HG03045 (cell line): ENCODE results near the gene TRAPPC11.
A peak's percentile ranks its signal among the peaks of the same experiment; 100 is the strongest.
"Not testable (repeated sequence)": the region's sequence is repeated elsewhere in the genome, so short reads cannot be mapped to it uniquely, and the experiment has no call there.

ENCODE experiments used
- ATAC-seq: cut with Tn5 transposase; IDR thresholded peaks from one replicate; pipeline ENCODE4 v1.9.1; 2021; ENCODE audit warnings: mild to moderate bottlenecking, moderate library complexity; ENCODE audit not compliant: unreplicated experiment

TRAPPC11 gene

DNA sequence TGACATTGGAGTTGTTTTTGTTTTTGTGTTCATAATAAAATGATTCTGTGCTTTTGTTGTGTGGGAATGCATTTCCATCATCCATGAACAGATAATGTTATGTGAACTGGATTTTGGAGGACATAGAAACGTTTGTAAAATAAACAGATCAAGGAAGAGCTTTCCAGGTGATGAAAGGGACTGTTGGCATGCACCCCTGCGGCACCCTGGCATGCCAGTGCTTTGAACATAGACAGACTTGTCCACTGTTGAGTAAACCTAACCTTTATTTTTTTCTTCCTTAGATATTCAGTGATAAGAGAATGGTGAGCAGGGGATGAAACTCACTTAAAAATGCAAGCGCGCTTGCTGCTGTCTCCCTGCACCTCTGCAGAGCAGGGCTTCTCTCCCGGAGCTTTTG, 59.8 kb downstream of the TRAPPC11 start:
- ATAC-seq = no peak

- peak; percentile 31 for ATAC-seq
Observed at GRCh38 chr4:183721207-183722081, 62.4 kb downstream of the TRAPPC11 start.

DNA sequence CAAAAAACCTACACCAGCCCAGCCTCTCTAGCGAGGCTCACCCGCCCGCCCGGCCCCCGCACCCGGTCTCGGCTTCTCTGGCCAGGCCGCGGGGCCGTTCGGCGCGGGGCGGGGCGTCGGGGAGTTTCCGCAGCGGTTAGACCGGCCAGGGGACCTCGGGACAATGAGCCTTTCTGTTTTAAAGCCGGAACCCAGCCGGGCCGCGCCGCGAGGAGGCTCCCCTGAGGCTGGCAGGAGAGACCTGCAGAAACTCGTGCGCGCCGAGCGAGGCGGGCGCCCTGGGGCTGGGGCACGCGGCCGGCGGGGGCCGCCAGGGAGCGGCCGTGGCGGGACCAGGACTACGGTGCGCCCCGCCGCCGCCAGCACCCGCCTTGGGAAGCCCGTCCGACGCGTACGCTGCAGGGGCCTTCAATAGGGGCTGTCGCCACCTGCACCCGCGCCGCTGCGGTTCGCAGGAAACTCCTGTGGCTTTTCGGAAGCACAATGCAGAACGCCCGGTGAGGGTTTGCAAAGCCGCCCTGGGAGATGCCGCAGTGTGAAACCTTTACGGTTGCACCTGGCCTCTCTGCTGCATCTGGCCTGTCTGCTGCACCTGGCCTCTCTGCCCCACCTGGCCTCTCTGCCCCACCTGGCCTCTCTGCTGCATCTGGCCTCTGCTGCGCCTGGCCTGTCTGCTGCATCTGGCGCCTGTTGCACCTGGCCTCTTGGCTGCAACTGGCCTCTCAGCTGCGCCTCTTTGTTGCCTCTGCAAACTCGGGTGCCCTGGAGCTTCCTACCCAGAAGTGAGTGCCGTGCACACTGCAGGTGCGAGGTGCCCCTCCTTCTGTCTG, 63.9 kb downstream of the TRAPPC11 start:
- peak; percentile 79 for ATAC-seq

GRCh38 chr4:183723561-183724228, 64.6 kb downstream of the TRAPPC11 start:
- ATAC-seq = no peak

DNA sequence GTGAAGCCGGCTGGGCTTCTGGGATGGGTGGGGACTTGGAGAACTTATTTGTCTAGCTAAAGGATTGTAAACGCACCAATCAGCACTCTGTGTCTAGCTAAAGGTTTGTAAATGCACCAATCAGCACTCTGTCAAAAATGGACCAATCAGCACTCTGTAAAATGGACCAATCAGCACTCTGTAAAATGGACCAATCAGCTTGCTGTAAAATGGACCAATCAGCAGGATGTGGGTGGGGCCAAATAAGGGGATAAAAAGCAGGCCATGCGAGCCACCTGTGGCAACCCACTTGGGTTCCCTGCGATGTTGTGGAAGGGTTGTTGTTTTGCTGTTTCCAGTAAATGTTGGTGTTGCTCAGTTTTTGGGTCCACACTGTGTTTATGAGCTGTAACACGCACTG, 66.5 kb downstream of the TRAPPC11 start:
- not testable (repeated sequence) for ATAC-seq

- ATAC-seq = no peak
Observed at GRCh38 chr4:183727482-183727881, 68.4 kb downstream of the TRAPPC11 start.

DNA sequence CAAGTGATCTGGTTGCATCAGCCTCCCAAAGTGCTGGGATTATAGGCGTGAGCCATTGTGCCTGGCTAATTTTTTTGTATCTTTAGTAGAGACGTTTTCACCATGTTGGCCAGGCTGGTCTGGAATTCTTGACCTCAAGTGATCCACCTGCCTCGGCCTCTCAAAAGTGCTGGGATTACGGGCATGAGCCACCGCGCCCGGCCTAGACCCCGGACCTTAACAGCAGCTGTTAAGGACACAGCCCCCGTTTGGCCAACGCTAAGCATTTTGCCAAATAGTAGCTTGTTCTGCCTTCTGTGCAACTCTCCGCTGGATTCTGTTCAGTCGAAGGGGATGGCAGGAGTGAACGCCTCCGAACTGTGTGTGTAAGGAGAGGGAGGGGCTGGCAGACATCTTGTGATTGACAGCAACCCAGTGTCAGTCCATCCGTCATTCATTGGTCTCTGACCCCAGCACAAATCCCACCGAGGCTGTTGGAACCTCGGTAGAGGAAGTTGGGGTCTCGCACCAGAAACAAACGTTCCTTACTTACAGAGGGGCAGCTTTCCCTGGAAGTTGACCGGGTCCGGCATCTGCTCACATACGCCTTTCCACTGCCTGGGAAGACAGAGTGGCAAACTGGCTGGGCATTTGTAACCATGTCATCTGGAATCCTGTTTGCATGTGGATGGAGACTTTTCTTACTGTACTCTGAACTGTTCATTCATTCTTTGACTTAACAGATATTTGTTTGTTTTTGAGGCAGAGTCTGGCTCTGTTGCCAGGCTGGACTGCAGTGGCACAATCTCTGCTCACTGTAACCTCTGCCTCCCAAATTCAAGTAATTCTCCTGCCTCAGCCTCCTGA, 69.4 kb downstream of the TRAPPC11 start:
- ATAC-seq = no peak

DNA sequence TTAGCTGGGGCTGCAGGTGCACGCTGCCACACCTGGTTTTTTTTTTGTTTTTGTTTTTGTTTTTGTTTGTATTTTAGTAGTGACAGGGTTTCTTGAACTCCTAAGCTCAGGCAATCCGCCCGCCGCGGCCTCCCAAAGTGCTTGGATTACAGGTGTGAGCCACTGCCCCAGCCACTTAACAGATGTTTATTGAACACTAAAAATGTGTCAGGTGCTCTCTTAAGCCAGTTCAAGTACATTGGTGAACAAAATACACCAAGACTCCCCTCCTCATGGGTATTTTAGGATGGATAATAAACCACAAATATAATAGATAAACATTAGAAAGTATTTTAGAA, 69.9 kb downstream of the TRAPPC11 start:
- ATAC-seq = no peak

DNA sequence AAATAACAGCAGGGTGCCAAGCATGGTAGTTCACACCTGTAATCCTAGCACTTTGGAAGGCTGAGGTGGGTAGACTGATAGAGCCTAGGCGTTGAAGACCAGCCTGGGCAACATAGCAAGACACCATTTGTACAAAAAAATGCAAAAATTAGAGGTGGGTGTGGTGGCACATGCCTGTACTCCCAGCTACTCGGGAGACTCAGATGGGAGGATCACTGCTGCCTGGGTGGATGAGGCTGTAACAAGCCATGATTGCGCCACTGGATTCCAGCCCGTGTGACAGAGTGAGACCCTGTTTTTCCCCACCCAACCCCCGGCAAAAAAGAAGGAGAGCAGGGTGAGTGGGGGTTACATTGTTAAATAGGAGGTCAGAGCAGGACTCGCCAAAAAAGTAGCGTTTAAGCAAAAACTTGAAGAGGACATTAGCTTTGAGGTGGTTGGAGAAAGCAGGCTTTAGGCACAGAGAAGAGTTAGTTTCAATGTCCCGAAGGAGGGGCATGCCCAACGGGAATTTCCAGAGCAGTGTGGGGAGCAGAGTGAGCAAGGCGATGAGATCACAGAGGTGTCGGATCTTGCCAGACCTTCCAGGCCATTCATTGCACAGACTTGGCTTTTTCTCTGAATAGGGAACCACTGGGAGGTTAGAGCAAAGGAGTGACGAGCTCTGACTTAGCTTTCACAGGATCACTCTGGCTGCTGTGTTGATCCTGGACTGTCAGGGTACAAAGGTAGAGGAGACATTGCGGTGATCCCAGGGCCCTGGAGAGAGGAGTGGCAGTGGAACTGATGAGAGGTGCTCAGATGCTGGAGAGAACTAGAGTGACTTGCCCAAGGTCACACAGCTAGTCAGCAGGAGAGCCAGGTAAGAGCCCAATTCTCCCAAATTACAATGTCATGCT, 70.6 kb downstream of the TRAPPC11 start:
- no peak for ATAC-seq

DNA sequence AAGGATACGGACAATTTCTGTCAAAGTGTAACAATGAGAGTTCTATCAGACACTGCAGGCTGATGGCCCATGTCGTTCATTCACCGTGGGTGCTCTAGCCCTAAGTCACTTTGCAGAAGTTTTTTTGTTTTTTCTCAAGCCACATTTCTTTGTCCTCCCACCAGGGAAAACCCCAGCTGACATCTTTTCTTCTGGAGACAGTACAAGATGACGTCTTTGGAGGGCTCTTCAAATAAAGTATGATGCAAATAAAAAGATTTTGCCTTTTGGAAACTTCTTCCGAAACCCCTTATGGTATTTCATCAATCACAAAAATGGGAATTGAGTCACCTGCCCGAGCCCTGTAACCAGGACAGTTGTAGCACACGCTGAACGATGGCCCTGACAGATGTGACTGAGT, 73.2 kb downstream of the TRAPPC11 start:
- no peak for ATAC-seq

DNA sequence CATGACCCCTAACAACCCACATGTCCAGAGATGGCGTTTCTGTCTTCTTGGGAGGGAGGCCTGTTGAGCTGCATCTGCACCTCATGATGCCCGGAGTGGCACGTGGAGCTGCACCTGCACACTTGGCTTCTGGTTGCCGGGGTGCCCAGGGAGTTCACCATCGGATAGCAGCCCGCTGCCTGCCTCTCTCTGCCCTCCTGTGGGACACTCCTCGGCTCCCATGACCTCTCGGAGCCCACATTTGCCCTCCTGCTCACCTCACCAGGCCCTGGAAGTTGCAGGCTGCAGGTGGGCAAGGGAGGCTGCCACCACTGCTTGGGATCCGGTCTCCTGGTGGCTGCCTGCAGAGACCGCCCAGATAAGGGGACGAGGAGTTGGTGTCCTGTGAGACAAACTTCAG, 74.1 kb downstream of the TRAPPC11 start:
- ATAC-seq = no peak

- ATAC-seq = no peak
Observed at GRCh38 chr4:183738081-183738673, 79.1 kb downstream of the TRAPPC11 start.

GRCh38 chr4:183738961-183739360, 79.9 kb downstream of the TRAPPC11 start:
- ATAC-seq = no peak

- ATAC-seq = no peak
Observed at GRCh38 chr4:183746305-183747229, 87.5 kb downstream of the TRAPPC11 start.

GRCh38 chr4:183747380-183747779, 88.3 kb downstream of the TRAPPC11 start:
- ATAC-seq = no peak

DNA sequence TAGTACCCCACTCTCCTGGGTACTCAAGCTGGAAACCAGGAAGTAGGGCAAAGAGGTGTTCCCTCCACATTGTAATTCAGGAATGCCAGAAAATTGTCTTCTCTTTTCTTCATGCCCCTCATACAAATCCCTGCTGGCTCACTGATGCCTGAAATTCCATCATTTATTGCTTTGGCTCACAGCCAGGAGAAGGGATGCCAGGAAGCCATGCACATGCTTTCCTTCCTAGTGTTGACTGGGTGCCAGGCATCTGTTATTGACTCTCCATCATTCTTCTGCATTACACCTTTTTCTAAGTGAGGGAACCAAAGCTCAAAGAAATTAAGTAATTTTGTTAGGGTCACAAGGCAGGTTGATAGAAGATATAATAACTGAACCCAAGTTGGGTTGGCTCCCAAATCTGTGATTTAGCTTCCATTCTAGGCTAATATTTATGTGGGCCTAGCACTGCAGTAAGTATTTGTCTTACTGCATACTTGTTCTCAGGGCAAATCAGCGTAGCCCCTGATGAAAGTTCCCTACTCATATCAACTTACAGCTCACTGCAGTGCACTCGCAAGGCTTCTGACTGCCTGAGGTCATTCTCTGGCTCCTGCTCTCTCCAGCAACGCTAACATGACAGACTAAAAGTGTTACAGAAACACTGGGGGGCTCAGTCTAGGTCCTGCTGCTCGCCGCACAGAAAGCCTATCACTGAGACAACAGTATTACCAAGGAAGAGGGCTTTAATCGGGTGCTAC, 89.0 kb downstream of the TRAPPC11 start:
- ATAC-seq = no peak

DNA sequence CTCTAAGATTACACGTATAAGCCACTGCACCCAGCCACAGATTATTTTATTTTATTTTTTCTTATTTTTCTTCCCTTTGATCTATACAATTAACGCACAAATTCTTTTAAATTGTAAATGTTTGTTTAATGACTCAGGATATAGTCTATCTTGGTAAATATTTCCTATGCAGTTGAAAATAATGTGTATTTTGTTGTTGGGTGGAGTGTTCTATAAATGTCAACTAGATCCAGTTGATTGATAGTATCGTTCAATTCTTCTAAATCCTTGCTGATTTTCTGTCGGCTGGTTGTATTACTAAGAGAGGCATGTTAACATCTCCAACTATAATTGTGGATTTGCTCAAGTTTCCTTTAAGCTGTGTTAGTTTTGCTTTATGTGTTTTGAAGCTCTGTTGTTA, 92.0 kb downstream of the TRAPPC11 start:
- ATAC-seq = no peak
